Naive thymus-derived CD4-positive, alpha-beta T cell (primary cell): Measurements from ENCODE around the gene KCNH6. TPM values are rescaled to one million over a fixed set of nuclear protein-coding genes. Genes with fewer than 3 reads are reported as not detected.

Experiments
- ATAC-seq: fragments of 150-1000 bp; cut with Tn5 transposase; 2 replicates; pipeline ENCODE4 v1.10.0; 2021; ENCODE audit warnings: mild to moderate bottlenecking, moderate library complexity
- CTCF ChIA-PET: fragments of 350-600 bp; sonication (Branson Sonifier 250); formaldehyde crosslinking; loops from one replicate; lab custom pipeline; 2021; ENCODE audit warnings: antibody characterized with exemption; lab: Charles Lee
- POLR2A ChIA-PET: fragments of 350-600 bp; sonication (Branson Sonifier 250); formaldehyde crosslinking; loops from one replicate; lab custom pipeline; 2021; ENCODE audit warnings: antibody characterized with exemption, inconsistent platforms; lab: Charles Lee
- DNase-seq, 9 donors: peaks; one replicate each; pipeline versions ENCODE4 v3.0.0 to v3.0.0-alpha.2; 2020 to 2022; ENCODE audit warnings: mixed read lengths in 1 of 9
- H3K27ac ChIP-seq: one replicate; pipeline ENCODE4 v1.7.0; 2013; ENCODE audit warnings: mild to moderate bottlenecking, low read depth, low read length, moderate library complexity
- H3K27me3 ChIP-seq, 2 donors: one replicate each; pipeline ENCODE4 v1.7.0; 2013; ENCODE audit warnings: low read length in 2 of 2, mild to moderate bottlenecking in 2 of 2, moderate library complexity in 2 of 2; ENCODE audit not compliant: control insufficient read depth in 2 of 2, insufficient read depth in 2 of 2
- H3K36me3 ChIP-seq, 3 experiments: 1 replicate in 2 of 3; 2 replicates in 1 of 3; pipeline ENCODE4 v1.7.0; 2013; ENCODE audit warnings: low read length in 3 of 3, mild to moderate bottlenecking in 3 of 3, moderate library complexity in 1 of 3; ENCODE audit not compliant: insufficient read depth in 3 of 3, control insufficient read depth in 2 of 3
- H3K4me1 ChIP-seq, 2 donors: one replicate each; pipeline ENCODE4 v1.7.0; 2013; ENCODE audit warnings: low read length in 2 of 2, mild to moderate bottlenecking in 2 of 2, moderate library complexity in 1 of 2; ENCODE audit not compliant: control insufficient read depth in 2 of 2, insufficient read depth in 2 of 2
- H3K4me3 ChIP-seq: 2 replicates; pipeline ENCODE4 v1.7.0; 2013; ENCODE audit warnings: mild to moderate bottlenecking, low read length
- H3K9me3 ChIP-seq, 3 experiments: 1 replicate in 2 of 3; 2 replicates in 1 of 3; pipeline ENCODE4 v1.7.0; 2013; ENCODE audit warnings: low read length in 3 of 3; ENCODE audit not compliant: control insufficient read depth in 2 of 3
- H3K27ac Mint-ChIP-seq, 9 donors: one replicate each; pipeline ENCODE4 v1.8.0; 2020 to 2022; ENCODE audit warnings: mixed read lengths in 9 of 9, mild to moderate bottlenecking in 8 of 9, moderate library complexity in 5 of 9, inconsistent platforms in 2 of 9
- H3K27me3 Mint-ChIP-seq, 5 donors: one replicate each; pipeline ENCODE4 v1.8.0; 2021 to 2022; ENCODE audit warnings: mixed read lengths in 5 of 5, mild to moderate bottlenecking in 1 of 5
- H3K36me3 Mint-ChIP-seq, 5 donors: one replicate each; pipeline ENCODE4 v1.8.0; 2020 to 2022; ENCODE audit warnings: mixed read lengths in 5 of 5, mild to moderate bottlenecking in 3 of 5, inconsistent platforms in 1 of 5
- H3K4me1 Mint-ChIP-seq, 7 donors: one replicate each; pipeline ENCODE4 v1.8.0; 2020 to 2022; ENCODE audit warnings: mixed read lengths in 7 of 7, mild to moderate bottlenecking in 3 of 7, inconsistent platforms in 1 of 7
- H3K4me3 Mint-ChIP-seq, 10 donors: one replicate each; pipeline ENCODE4 v1.8.0; 2020 to 2022; ENCODE audit warnings: mild to moderate bottlenecking in 10 of 10, mixed read lengths in 10 of 10, moderate library complexity in 6 of 10, inconsistent platforms in 2 of 10
- H3K9me3 Mint-ChIP-seq, 11 donors: one replicate each; pipeline ENCODE4 v1.8.0; 2020 to 2022; ENCODE audit warnings: mixed read lengths in 11 of 11, mild to moderate bottlenecking in 4 of 11, inconsistent platforms in 1 of 11, moderate library complexity in 1 of 11
- intact Hi-C, 2 donors: fragments of 100-400 bp; cut with micrococcal nuclease; formaldehyde crosslinking; loops; one replicate each; pipeline ENCODE4 v1.15.1; 2023
- polyA plus RNA-seq, 2 donors: library from polyadenylated mRNA; unstranded; fragments of 300-500 nt; fragmentation: Illumina TruSeq; gene quantifications; one replicate each; pipeline ENCODE4 v1.2.3, GENCODE V29; 2021
- total RNA-seq, 6 experiments: library from RNA in 5 of 6; stranded (reverse) in 5 of 6; gene quantifications; 1 replicate in 5 of 6; 2 replicates in 1 of 6; pipeline ENCODE4 v1.2.3 and lab custom pipeline; 2021 to 2026

The KCNH6 gene
- total and polyA plus RNA-seq, 7 experiments from 2014 or later, result not detected

DNA sequence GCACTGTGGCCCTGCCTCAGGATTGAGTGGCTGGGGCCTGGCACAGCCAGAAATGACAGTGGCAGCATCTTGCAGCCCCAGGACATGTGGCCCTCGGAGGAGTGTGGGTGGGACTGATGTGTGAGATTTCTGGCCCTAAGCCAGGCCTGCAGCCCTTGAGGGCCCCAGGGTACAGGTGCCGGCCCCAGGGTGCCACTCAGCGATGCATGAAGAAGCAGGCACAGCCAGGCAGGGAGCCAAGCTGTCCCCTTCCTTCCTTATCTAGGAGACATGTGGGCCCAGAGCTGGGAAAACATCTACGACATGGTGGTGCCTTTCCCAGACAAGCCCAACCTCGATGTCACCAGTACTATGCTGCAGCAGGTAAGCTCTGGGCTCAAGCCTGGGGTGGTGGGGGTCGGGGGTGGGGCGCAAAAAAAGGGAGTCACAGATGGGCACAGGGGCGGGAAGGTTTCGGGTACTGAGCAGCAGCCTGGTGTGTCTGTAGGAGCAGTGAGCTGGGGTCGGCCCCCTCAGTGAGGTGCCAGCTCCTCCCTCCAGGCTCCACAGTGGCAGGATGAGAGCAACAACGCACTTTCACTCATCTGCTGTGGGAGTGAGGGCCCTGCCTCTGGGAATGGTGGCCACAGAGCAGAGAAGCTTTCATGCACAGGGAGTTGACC lies 42.2 kb upstream of the KCNH6 start:
- Histone ChIP-seq H3K27ac (no peak overlapping the region), H3K27me3 (peaks cover 0 to 12% of the 10 kb centered on the region in 2 donors), H3K9me3 (no peaks in the 10 kb centered on the region), H3K4me1 (peaks cover 5 to 14% of the 10 kb centered on the region in 2 donors), H3K4me3 (no peak overlapping the region), H3K36me3 (no peaks in the 10 kb centered on the region)
- ChIA-PET CTCF (interaction anchor here (0.7 to 4.2 kb wide), 5 partner anchors 9 to 55 kb away, joined by 3 to 58 read pairs (median 5); no protein-coding TSS in a partner anchor), POLR2A (interaction anchor here (1.0 kb wide), 1 partner anchor 57 kb away, joined by 3 read pairs; no protein-coding TSS in a partner anchor)
- DNase-seq, result no peak
- Mint-ChIP-seq H3K4me3 (no peak overlapping the region), H3K4me1 (peaks cover 0 to 15% (median 8%) of the 10 kb centered on the region in 7 donors), H3K27me3 (peaks cover 6 to 28% (median 18%) of the 10 kb centered on the region in 5 donors), H3K27ac (no peak overlapping the region), H3K9me3 (no peaks in the 10 kb centered on the region), H3K36me3 (no peaks in the 10 kb centered on the region)
- intact Hi-C loops, result no loop called here
- ATAC-seq, result no peak

- CTCF ChIA-PET, result interaction anchor here (0.7 to 2.6 kb wide), 3 partner anchors 8 to 56 kb away, joined by 3 to 12 read pairs (median 3); no protein-coding TSS in a partner anchor
- Mint-ChIP-seq H3K4me3 (no peak overlapping the region), H3K36me3 (no peaks in the 10 kb centered on the region), H3K27ac (no peak overlapping the region), H3K27me3 (peaks cover 6 to 28% (median 18%) of the 10 kb centered on the region in 5 donors), H3K9me3 (no peaks in the 10 kb centered on the region), H3K4me1 (peaks cover 0 to 15% (median 8%) of the 10 kb centered on the region in 7 donors)
- no peaks in the 10 kb centered on the region for H3K9me3 ChIP-seq
- no peak for DNase-seq
- POLR2A ChIA-PET, result interaction anchor here (1.0 kb wide), 1 partner anchor 57 kb away, joined by 3 read pairs; no protein-coding TSS in a partner anchor
- intact Hi-C loops, result no loop called here
- H3K4me3 ChIP-seq, result no peak overlapping the region
- peaks cover 0 to 12% of the 10 kb centered on the region in 2 donors for H3K27me3 ChIP-seq
- no peak overlapping the region for H3K27ac ChIP-seq
- no peaks in the 10 kb centered on the region for H3K36me3 ChIP-seq
- peaks cover 5 to 14% of the 10 kb centered on the region in 2 donors for H3K4me1 ChIP-seq
- ATAC-seq, result no peak
Measured at GRCh38 chr17:63481488-63481870, 41.7 kb upstream of the KCNH6 start.

DNA sequence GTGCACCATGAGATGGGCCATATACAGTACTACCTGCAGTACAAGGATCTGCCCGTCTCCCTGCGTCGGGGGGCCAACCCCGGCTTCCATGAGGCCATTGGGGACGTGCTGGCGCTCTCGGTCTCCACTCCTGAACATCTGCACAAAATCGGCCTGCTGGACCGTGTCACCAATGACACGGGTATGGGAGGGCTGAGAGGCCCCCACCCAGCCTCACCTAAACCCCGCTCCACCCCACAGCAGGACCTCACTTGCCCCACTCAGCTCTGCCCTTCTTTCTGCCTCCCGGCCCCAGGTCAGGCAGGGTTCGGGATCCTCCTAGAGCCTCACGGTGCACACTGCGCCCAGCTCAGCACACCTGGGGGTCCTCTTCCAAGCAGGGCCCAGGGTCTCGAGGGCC lies 40.6 kb upstream of the KCNH6 start:
- no peaks in the 10 kb centered on the region for H3K9me3 Mint-ChIP-seq
- DNase-seq, result no peak
- no peak overlapping the region for H3K27ac ChIP-seq
- intact Hi-C loops, result no loop called here
- H3K27ac Mint-ChIP-seq, result peak overlapping the region in 1 of 9 donors; percentile 76
- no peak overlapping the region for H3K4me3 Mint-ChIP-seq
- H3K4me3 ChIP-seq, result no peak overlapping the region
- peaks cover 0 to 12% of the 10 kb centered on the region in 2 donors for H3K27me3 ChIP-seq
- H3K36me3 ChIP-seq, result no peaks in the 10 kb centered on the region
- no peaks in the 10 kb centered on the region for H3K9me3 ChIP-seq
- no peak for ATAC-seq
- peaks cover 6 to 28% (median 15%) of the 10 kb centered on the region in 5 donors for H3K27me3 Mint-ChIP-seq
- ChIA-PET POLR2A (no interaction called here), CTCF (interaction anchor here (2.6 kb wide), 1 partner anchor 57 kb away, joined by 12 read pairs; no protein-coding TSS in a partner anchor)
- peaks cover 4 to 14% of the 10 kb centered on the region in 2 donors for H3K4me1 ChIP-seq
- peaks cover 0 to 13% (median 7%) of the 10 kb centered on the region in 7 donors for H3K4me1 Mint-ChIP-seq
- no peaks in the 10 kb centered on the region for H3K36me3 Mint-ChIP-seq

DNA sequence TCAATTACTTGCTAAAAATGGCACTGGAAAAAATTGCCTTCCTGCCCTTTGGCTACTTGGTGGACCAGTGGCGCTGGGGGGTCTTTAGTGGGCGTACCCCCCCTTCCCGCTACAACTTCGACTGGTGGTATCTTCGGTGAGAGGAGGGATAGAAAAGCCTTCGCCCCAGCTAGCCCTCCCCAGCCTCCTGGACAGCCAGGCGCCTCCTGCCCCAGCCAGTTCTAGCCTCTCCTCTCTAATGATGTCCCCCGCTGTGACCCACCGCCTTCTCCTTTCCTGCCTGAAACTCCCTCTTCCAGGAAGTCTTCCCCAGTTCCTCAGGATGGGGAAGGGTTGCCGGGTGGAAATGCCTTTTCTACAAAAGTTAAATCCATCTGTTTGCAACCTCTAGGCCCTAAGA lies 40.1 kb upstream of the KCNH6 start:
- Histone ChIP-seq H3K27me3 (peaks cover 0 to 7% of the 10 kb centered on the region in 2 donors), H3K9me3 (no peaks in the 10 kb centered on the region), H3K36me3 (no peaks in the 10 kb centered on the region), H3K4me1 (peaks cover 0 to 9% of the 10 kb centered on the region in 2 donors), H3K4me3 (no peak overlapping the region), H3K27ac (no peak overlapping the region)
- ATAC-seq (no peak), DNase-seq (no peak)
- ChIA-PET POLR2A (no interaction called here), CTCF (interaction anchor here (2.6 kb wide), 1 partner anchor 57 kb away, joined by 12 read pairs; no protein-coding TSS in a partner anchor)
- peaks cover 0 to 8% (median 4%) of the 10 kb centered on the region in 7 donors for H3K4me1 Mint-ChIP-seq
- H3K36me3 Mint-ChIP-seq, result no peaks in the 10 kb centered on the region
- H3K27ac Mint-ChIP-seq, result no peak overlapping the region
- no peaks in the 10 kb centered on the region for H3K9me3 Mint-ChIP-seq
- H3K27me3 Mint-ChIP-seq, result peaks cover 6 to 25% (median 10%) of the 10 kb centered on the region in 5 donors
- no peak overlapping the region for H3K4me3 Mint-ChIP-seq
- intact Hi-C loops, result no loop called here

- no peak for ATAC-seq
- no peak overlapping the region for H3K4me3 ChIP-seq
- Mint-ChIP-seq H3K27ac (no peak overlapping the region), H3K27me3 (peaks cover 2 to 19% (median 5%) of the 10 kb centered on the region in 5 donors), H3K4me1 (peaks cover 0 to 4% (median 2%) of the 10 kb centered on the region in 7 donors), H3K9me3 (no peaks in the 10 kb centered on the region), H3K36me3 (no peaks in the 10 kb centered on the region), H3K4me3 (no peak overlapping the region)
- H3K4me1 ChIP-seq, result peaks cover 0 to 4% of the 10 kb centered on the region in 2 donors
- H3K36me3 ChIP-seq, result no peaks in the 10 kb centered on the region
- H3K9me3 ChIP-seq, result no peaks in the 10 kb centered on the region
- intact Hi-C loops, result no loop called here
- DNase-seq, result no peak
- H3K27ac ChIP-seq, result no peak overlapping the region
- H3K27me3 ChIP-seq, result no peaks in the 10 kb centered on the region
- CTCF ChIA-PET, result no interaction called here
- POLR2A ChIA-PET, result no interaction called here
Measured at GRCh38 chr17:63483655-63484575, 39.2 kb upstream of the KCNH6 start.

DNA sequence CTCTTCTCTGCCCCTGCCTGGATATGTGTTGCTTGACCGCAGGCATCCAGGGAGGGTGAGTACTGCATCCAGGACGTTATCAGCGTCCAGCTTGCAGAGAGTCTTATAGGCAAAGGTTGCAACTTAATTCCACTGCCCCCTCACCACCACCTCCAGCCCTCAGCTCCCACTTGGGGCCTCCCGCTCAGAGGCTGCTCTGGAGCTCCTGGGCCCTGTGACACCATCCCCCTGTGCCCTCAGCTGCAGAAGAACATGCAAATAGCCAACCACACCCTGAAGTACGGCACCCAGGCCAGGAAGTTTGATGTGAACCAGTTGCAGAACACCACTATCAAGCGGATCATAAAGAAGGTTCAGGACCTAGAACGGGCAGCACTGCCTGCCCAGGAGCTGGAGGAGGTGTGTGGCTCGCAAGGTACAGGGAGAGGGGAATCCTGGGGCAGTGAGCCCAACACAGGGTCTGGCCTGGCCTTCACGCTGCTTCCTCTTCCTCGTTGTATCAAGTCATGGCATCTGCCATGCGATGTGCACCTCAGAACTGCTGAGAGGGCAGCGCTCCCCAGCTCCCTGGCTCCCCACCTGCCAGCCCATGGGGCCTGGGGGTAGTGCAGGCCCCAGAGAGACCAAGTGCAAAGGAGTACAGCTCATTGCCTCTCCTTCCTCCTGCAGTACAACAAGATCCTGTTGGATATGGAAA lies 36.7 kb upstream of the KCNH6 start:
- DNase-seq (no peak), ATAC-seq (no peak)
- H3K4me1 ChIP-seq, result no peaks in the 10 kb centered on the region
- no peaks in the 10 kb centered on the region for H3K9me3 ChIP-seq
- Mint-ChIP-seq H3K9me3 (peaks cover 0 to 2% (median 0%) of the 10 kb centered on the region in 11 donors), H3K27ac (no peak overlapping the region), H3K4me3 (no peak overlapping the region), H3K27me3 (no peaks in the 10 kb centered on the region), H3K36me3 (no peaks in the 10 kb centered on the region), H3K4me1 (peaks cover 0 to 3% (median 0%) of the 10 kb centered on the region in 7 donors)
- no peaks in the 10 kb centered on the region for H3K27me3 ChIP-seq
- no peak overlapping the region for H3K4me3 ChIP-seq
- H3K27ac ChIP-seq, result no peak overlapping the region
- intact Hi-C loops, result no loop called here
- no peaks in the 10 kb centered on the region for H3K36me3 ChIP-seq
- CTCF ChIA-PET, result no interaction called here
- POLR2A ChIA-PET, result no interaction called here
